Osteocyte (in vitro differentiated cells): ENCODE results near the gene KDM4C. TPM values are rescaled to one million over a fixed set of nuclear protein-coding genes. Genes with fewer than 3 reads are reported as not detected.

Experiments
- DNase-seq: peaks from one replicate; pipeline ENCODE4 v3.0.0; 2021; ENCODE audit warnings: mixed read lengths; ENCODE audit not compliant: unreplicated experiment; ENCODE audit errors: extremely low spot score
- H3K27ac Mint-ChIP-seq: one replicate; pipeline ENCODE4 v1.8.0; 2021; ENCODE audit warnings: mild to moderate bottlenecking, mixed read lengths; ENCODE audit not compliant: unreplicated experiment
- H3K27me3 Mint-ChIP-seq: one replicate; pipeline ENCODE4 v1.8.0; 2021; ENCODE audit warnings: mixed read lengths; ENCODE audit not compliant: unreplicated experiment
- H3K36me3 Mint-ChIP-seq: one replicate; pipeline ENCODE4 v1.8.0; 2021; ENCODE audit warnings: mixed read lengths; ENCODE audit not compliant: unreplicated experiment
- H3K4me1 Mint-ChIP-seq: one replicate; pipeline ENCODE4 v1.8.0; 2021; ENCODE audit warnings: mixed read lengths; ENCODE audit not compliant: unreplicated experiment
- H3K4me3 Mint-ChIP-seq: one replicate; pipeline ENCODE4 v1.8.0; 2021; ENCODE audit warnings: mild to moderate bottlenecking, moderate library complexity, mixed read lengths; ENCODE audit not compliant: unreplicated experiment
- H3K9me3 Mint-ChIP-seq: one replicate; pipeline ENCODE4 v1.8.0; 2021; ENCODE audit warnings: mixed read lengths; ENCODE audit not compliant: unreplicated experiment
- total RNA-seq: library from RNA; stranded (reverse); gene quantifications from 2 replicates; pipeline ENCODE4 v1.2.1, GENCODE V29; 2021
- TF ChIP-seq, protein P1 (sequence below): fragments of 200-600 bp; sonication (generic); IDR thresholded peaks from 2 replicates; pipeline ENCODE4 v1.5.0; 2021; ENCODE audit warnings: antibody characterized with exemption, mild to moderate bottlenecking, moderate library complexity

The KDM4C gene
- total RNA-seq, 1 donor from 2014 or later: 25.3 TPM

DNA sequence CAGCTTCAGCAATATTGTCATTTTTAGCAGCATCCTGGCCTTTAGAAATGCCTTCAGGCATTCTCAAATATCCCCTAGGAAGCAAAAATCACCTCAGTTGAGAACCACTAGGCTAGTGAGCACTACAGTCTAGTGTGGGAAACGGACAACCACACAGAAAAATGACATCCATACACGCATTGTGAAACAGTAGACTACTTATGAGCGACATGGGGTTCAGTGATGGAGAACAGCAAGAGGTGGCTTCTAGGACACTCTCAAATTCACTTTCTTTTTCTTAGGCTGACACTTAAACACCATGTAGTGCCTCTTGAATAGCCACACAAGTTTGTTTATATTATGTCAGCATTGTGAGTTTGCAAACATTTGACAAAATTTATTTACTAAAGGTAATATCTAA lies 203.0 kb downstream of the KDM4C start:
- Mint-ChIP-seq H3K27ac (no peak overlapping the region), H3K9me3 (no peaks in the 10 kb centered on the region), H3K36me3 (no peaks in the 10 kb centered on the region), H3K27me3 (no peaks in the 10 kb centered on the region), H3K4me3 (no peak overlapping the region), H3K4me1 (peaks cover 1% of the 10 kb centered on the region)
- TF ChIP-seq, protein P1, sequence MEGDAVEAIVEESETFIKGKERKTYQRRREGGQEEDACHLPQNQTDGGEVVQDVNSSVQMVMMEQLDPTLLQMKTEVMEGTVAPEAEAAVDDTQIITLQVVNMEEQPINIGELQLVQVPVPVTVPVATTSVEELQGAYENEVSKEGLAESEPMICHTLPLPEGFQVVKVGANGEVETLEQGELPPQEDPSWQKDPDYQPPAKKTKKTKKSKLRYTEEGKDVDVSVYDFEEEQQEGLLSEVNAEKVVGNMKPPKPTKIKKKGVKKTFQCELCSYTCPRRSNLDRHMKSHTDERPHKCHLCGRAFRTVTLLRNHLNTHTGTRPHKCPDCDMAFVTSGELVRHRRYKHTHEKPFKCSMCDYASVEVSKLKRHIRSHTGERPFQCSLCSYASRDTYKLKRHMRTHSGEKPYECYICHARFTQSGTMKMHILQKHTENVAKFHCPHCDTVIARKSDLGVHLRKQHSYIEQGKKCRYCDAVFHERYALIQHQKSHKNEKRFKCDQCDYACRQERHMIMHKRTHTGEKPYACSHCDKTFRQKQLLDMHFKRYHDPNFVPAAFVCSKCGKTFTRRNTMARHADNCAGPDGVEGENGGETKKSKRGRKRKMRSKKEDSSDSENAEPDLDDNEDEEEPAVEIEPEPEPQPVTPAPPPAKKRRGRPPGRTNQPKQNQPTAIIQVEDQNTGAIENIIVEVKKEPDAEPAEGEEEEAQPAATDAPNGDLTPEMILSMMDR: no peak
- DNase-seq: no peak

DNA sequence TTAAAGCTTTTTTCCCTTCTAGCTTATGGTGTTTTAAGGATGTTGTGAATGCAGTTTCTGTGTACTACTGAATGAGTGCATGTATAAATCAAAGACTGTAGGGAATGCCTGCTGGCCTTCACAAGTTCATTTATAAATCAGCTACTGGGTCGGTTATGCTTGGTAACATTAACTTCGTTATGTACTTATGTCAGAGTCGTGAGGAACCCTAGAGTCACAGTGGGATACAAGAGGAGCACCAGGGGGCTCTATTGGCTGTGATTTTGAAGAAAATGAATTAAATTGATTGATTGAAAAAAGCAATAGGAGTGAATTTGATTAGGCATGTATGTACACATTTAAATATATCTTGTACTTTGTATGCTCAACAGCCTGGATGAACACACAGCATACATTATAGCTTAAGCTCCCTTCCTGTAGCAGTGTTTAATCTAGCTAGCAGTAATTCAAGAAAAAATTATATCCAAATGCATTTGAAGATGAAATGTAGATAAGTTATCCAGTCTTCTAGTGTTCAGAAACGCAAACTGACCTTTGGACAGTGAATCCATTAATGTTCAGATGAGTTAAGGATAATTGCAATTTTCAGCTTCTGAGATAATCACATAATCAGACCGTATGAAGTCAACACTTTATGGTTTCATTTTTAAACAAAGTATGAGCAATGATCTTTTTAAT lies 204.2 kb downstream of the KDM4C start:
- H3K9me3 Mint-ChIP-seq: no peaks in the 10 kb centered on the region
- no peaks in the 10 kb centered on the region for H3K27me3 Mint-ChIP-seq
- peaks cover 1% of the 10 kb centered on the region for H3K4me1 Mint-ChIP-seq
- TF ChIP-seq, protein P1: no peak
- DNase-seq: no peak
- H3K36me3 Mint-ChIP-seq: no peaks in the 10 kb centered on the region
- no peak overlapping the region for H3K27ac Mint-ChIP-seq
- no peak overlapping the region for H3K4me3 Mint-ChIP-seq

DNA sequence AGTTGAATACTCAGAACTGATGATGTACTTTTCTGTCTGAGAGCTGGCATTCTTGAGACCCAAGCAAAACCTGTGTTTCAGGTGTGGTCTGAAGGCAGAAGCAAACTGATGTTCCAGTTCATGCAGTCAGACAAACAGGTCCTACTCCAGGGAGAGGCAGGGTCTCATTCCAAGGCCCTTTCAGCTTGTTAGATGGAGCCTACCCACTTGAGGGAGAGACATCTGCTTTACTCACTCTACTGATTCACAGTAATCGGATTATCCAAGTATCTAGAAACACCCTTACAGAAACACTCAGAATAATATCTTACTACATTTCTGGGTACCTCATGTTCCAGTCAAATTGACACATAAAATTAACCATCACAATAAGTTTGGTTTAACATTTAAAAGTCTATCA lies 207.8 kb downstream of the KDM4C start:
- TF ChIP-seq, protein P1: no peak
- Mint-ChIP-seq H3K27ac (no peak overlapping the region), H3K4me1 (peaks cover 9% of the 10 kb centered on the region)

DNA sequence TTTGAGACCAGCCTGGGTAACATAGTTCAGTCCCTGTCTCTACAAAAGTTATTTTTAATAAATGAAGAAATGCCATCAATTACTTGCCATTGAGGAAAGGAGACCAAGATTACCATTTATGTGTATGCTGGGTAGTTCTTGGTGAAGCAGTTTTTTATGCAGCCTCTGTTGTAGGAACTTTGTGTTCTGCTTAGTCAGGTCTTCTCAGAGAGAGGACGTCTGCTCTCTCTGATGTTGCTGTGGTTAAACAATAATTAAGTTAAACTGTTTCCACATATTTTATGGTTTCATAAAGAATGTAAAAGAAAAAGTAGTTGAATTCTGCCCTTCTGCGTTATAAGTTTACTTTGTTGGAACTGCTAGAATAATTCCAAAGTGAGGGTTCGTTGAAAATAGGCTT lies 210.5 kb downstream of the KDM4C start:
- H3K9me3 Mint-ChIP-seq: no peaks in the 10 kb centered on the region
- peaks cover 11% of the 10 kb centered on the region for H3K4me1 Mint-ChIP-seq
- no peak overlapping the region for H3K27ac Mint-ChIP-seq
- no peak for DNase-seq
- H3K27me3 Mint-ChIP-seq: no peaks in the 10 kb centered on the region
- H3K36me3 Mint-ChIP-seq: no peaks in the 10 kb centered on the region
- no peak overlapping the region for H3K4me3 Mint-ChIP-seq
- TF ChIP-seq, protein P1: no peak

More for the DNA sequence above, 207.8 kb downstream of the KDM4C start:
- H3K9me3 Mint-ChIP-seq: no peaks in the 10 kb centered on the region
- no peaks in the 10 kb centered on the region for H3K27me3 Mint-ChIP-seq
- no peak for DNase-seq
- H3K36me3 Mint-ChIP-seq: no peaks in the 10 kb centered on the region
- H3K4me3 Mint-ChIP-seq: no peak overlapping the region

DNA sequence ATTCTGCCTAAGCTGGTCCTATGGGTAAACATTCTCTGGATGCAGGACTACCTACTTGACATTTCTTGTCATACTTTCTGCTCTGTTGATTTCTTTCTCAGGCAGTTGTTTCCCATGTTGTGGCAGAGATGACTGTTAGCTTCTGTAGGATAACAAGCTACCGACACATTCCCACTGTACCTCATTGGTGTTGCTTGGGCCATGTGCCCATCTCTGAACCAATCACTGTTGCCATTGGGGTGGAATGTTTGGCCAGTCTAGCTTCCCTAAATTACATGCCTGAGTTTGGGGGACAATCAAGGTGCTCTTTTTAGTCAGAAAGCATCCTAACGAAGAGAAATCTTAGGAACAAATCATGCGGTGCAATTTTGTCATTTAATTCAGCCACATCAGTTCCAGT lies 212.0 kb downstream of the KDM4C start:
- Mint-ChIP-seq H3K4me1 (peaks cover 11% of the 10 kb centered on the region), H3K4me3 (no peak overlapping the region), H3K9me3 (no peaks in the 10 kb centered on the region), H3K36me3 (no peaks in the 10 kb centered on the region), H3K27me3 (no peaks in the 10 kb centered on the region), H3K27ac (no peak overlapping the region)
- TF ChIP-seq, protein P1: no peak
- DNase-seq: no peak
